GM21515 (cell line): ENCODE data around the gene SLC2A3.
"Not testable (repeated sequence)": the region's sequence is repeated elsewhere in the genome, so short reads cannot be mapped to it uniquely, and the experiment has no call there.

ENCODE experiments used
- ATAC-seq: cut with Tn5 transposase; IDR thresholded peaks from one replicate; pipeline ENCODE4 v1.9.1; 2021; ENCODE audit not compliant: unreplicated experiment

Gene SLC2A3

GRCh38 chr12:7917392-7918267 lies 18.4 kb downstream of the SLC2A3 start:
- no peak for ATAC-seq

GRCh38 chr12:7916936-7917335 lies 19.1 kb downstream of the SLC2A3 start:
- ATAC-seq, result no peak

- ATAC-seq, result no peak
Measured at GRCh38 chr12:7915661-7916403, 20.2 kb downstream of the SLC2A3 start.

DNA sequence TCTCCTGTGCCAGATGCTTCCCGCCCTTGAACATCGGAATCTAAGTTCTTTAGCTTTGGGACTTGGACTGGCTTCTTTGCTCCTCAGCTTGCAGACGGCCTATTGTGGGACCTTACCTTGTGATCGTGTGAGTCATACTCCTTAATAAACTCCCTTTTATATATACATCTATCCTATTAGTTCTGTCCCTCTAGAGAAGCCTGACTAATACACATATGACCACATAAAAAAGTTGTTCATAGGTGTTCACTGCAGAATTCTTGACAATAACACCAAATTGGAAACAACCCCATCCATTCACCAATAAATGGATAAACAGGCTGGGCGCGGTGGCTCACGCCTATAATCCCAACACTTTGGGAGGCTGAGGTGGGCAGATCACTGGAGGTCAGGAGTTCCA lies 25.9 kb downstream of the SLC2A3 start:
- ATAC-seq, result not testable (repeated sequence)

DNA sequence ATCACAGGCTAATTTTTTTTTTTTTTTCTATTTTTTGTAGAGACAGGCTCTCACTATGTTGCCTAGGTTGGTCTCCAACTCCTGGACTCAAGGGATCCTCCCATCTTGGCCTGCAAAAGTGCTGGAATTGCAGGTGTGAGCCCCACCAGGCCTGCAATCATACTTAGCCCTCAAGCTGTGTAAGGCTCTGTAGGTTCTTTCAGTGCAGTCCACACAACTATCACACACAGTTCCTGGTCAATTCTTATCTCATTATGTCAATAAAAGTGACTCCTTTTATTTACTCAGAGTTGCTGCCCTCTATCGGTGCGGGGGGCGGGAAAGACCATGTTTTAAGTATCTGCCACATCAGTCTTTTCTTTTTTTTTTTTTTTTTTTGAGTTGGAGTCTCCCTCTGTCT lies 29.0 kb downstream of the SLC2A3 start:
- no peak for ATAC-seq

DNA sequence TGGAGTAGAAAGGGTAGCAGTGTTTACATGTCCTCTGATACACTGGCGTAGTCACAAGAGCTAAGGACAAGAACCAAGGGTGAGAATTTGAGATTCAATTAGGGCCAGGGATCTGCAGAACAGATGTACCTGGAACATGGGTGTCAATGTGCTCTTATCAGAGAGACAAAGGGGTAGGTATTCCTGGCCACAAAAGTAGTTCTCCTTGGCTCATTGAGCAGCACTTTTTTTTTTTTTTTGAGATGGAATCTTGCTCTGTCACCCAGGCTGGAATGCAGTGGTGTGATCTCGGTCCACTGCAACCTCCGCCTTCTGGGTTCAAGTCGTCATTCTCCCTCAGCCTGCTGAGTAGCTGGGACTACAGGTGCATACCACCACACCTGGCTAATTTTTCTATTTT lies 29.7 kb downstream of the SLC2A3 start:
- not testable (repeated sequence) for ATAC-seq

GRCh38 chr12:7905600-7906125 lies 30.3 kb downstream of the SLC2A3 start:
- not testable (repeated sequence) for ATAC-seq

- no peak for ATAC-seq
Measured at GRCh38 chr12:7905071-7905470, 30.9 kb downstream of the SLC2A3 start.

DNA sequence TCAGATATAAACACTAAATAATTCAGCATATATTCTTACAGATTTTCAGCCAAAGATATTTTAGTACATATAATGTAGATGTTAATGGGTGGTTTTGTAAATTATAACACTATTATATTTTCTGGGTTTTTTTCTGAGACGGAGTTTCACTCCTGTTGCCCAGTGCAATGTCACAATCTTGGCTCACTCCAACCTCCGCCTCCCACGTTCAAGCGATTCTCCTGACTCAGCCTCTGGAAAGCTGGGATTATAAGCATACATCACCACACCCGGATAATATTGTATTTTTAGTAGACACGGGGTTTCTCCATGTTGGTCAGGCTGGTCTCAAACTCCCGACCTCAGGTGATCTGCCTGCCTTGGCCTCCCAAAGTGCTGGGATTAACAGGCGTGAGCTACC lies 33.6 kb downstream of the SLC2A3 start:
- not testable (repeated sequence) for ATAC-seq

- no peak for ATAC-seq
Measured at GRCh38 chr12:7899755-7900154, 36.2 kb downstream of the SLC2A3 start.

DNA sequence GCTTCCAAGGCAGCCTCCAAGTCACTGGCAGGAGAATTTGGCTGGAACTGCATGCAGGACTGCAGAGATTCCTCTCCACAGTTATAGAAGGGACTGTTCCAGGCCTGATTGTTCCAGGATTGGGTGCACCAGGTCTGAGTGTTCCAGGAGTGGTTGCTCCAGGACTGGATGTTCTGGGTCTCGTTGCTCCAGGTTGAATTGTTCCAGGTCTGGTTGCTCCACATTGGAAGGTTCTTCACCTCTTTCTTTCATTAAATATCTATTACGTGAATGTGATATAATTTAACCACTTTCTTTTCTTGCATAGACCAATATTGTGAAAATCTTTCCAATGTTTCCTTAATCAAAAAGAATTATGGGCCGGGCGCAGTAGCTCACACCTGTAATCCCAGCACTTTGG lies 39.3 kb downstream of the SLC2A3 start:
- not testable (repeated sequence) for ATAC-seq

- no peak for ATAC-seq
Measured at GRCh38 chr12:7892186-7892980, 43.6 kb downstream of the SLC2A3 start.

- ATAC-seq, result no peak
Measured at GRCh38 chr12:7884689-7885088, 51.3 kb downstream of the SLC2A3 start.

- ATAC-seq, result not testable (repeated sequence)
Measured at GRCh38 chr12:7881736-7882120, 54.3 kb downstream of the SLC2A3 start.

DNA sequence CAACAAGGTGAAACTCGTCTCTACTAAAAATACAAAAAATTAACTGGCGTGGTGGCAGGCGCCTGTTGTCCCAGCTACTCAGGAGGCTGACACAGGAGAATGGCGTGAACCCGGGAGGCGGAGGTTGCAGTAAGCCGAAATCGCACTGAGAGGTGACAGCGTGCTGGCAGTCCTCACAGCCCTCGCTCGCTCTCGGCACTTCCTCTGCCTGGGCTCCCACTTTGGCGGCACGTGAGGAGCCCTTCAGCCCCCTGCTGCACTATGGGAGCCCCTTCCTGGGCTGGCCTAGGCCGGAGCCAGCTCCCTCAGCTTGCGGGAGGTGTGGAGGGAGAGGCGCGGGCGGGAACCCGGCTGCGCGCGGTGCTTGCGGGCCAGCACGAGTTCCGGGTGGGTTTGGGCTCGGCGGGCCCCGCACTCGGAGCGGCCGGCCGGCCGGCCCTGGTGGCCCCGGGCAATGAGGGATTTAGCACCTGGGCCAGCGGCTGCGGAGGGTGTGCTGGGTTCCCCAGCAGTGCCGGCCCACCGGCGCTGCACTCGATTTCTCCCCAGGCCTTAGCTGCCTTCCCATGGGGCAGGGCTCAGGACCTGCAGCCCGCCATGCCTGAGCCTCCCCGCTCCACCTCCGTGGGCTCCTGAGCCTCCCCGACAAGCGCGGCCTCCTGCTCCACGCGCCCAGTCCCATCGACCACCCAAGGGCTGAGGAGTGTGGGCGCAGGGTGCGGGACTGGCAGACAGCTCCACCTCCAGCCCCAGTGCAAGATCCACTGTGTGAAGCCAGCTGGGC lies 54.8 kb downstream of the SLC2A3 start:
- not testable (repeated sequence) for ATAC-seq

DNA sequence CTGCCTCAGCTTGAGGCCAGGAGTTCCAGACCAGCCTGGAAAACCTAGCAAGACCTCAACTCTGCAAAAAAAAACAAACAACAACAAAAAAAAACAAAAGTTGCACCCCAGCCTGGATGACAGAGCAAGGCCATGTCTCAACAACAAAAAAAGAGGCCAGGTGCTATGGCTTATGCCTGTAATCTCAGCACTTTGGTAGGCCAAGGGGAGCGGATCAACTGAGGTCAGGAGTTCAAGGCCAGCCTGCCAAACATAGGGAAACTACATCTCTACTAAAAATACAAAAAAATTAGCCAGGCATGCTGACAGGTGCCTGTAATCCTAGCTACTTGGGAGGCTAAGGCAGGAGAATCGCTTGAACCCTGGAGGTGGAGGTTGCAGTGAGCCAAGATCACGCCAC lies 56.7 kb downstream of the SLC2A3 start:
- no peak for ATAC-seq

GRCh38 chr12:7877420-7877819 lies 58.6 kb downstream of the SLC2A3 start:
- ATAC-seq, result no peak

- ATAC-seq, result no peak
Measured at GRCh38 chr12:7872566-7873319, 63.2 kb downstream of the SLC2A3 start, which contains the start of gene SLC2A14. Gene SLC2A14, minus strand, starts transcription at chr12:7872915. Its CDS starts 3,035 bp downstream, at chr12:7869880.

DNA sequence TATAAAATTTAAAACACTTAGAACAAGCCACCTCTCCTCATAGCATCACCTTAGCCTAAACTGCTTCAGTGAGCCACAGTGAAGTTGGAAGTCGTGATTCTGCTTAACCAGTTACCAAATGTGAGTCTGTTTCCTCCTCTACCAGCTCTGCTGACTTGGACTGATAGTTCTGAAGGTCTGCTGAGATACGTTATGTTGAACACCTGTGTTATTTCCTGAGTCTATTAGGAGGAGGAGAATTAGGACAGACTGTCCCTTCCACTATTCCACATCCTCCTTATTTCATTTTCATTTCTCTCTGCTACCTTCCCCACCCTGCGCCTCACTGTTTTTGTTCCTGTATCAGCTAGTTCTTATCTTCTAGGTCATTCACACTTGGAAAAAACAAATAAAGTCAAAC lies 65.7 kb downstream of the SLC2A3 start:
- ATAC-seq, result no peak
